Activated naive CD8-positive, alpha-beta T cell (primary cell): ENCODE measurements around the gene HSPB7.
A peak's percentile ranks its signal among the peaks of the same experiment; 100 is the strongest.
"Not testable (repeated sequence)": the region's sequence is repeated elsewhere in the genome, so short reads cannot be mapped to it uniquely, and the experiment has no call there.

ENCODE experiments used
- H3K27ac Mint-ChIP-seq: one replicate; pipeline ENCODE4 v1.8.0; 2021; ENCODE audit warnings: mixed read lengths
- H3K27me3 Mint-ChIP-seq: one replicate; pipeline ENCODE4 v1.8.0; 2021; ENCODE audit warnings: mixed read lengths
- H3K36me3 Mint-ChIP-seq: one replicate; pipeline ENCODE4 v1.8.0; 2021; ENCODE audit warnings: mixed read lengths
- H3K4me1 Mint-ChIP-seq: one replicate; pipeline ENCODE4 v1.8.0; 2021; ENCODE audit warnings: low read depth, mixed read lengths
- H3K4me3 Mint-ChIP-seq: one replicate; pipeline ENCODE4 v1.8.0; 2021; ENCODE audit warnings: mild to moderate bottlenecking, mixed read lengths
- H3K9me3 Mint-ChIP-seq: one replicate; pipeline ENCODE4 v1.8.0; 2021; ENCODE audit warnings: low read depth, mixed read lengths

Gene HSPB7

GRCh38 chr1:16017461-16018303 is at the start of gene HSPB7:
HSPB7 (minus strand) TSS chr1:16018043; CDS start chr1:16017963, 80 bp downstream.
- Mint-ChIP-seq H3K27me3 (no peaks in the 10 kb centered on the region), H3K4me1 (no peaks in the 10 kb centered on the region), H3K9me3 (no peaks in the 10 kb centered on the region), H3K4me3 (no peak within 1 kb of the TSS), H3K36me3 (no peaks in the 10 kb centered on the region), H3K27ac (peak within 1 kb of the TSS; percentile 16)

- Mint-ChIP-seq H3K4me3 (no peak overlapping the region), H3K4me1 (peaks cover 16% of the 10 kb centered on the region), H3K9me3 (no peaks in the 10 kb centered on the region), H3K27me3 (peaks cover 5% of the 10 kb centered on the region), H3K27ac (no peak overlapping the region), H3K36me3 (peaks cover 2% of the 10 kb centered on the region)
These were observed 49.4 kb upstream of the HSPB7 start for GRCh38 chr1:16067127-16067768.

- Mint-ChIP-seq H3K36me3 (peaks cover 2% of the 10 kb centered on the region), H3K4me3 (no peak overlapping the region), H3K27ac (no peak overlapping the region), H3K4me1 (peaks cover 16% of the 10 kb centered on the region), H3K27me3 (peaks cover 2% of the 10 kb centered on the region), H3K9me3 (no peaks in the 10 kb centered on the region)
These were observed 48.4 kb upstream of the HSPB7 start for GRCh38 chr1:16066245-16066644.

GRCh38 chr1:16065269-16065576 is 47.4 kb upstream of the HSPB7 start:
- Mint-ChIP-seq H3K4me3 (no peak overlapping the region), H3K27me3 (peaks cover 2% of the 10 kb centered on the region), H3K36me3 (peaks cover 2% of the 10 kb centered on the region), H3K9me3 (no peaks in the 10 kb centered on the region), H3K4me1 (peaks cover 14% of the 10 kb centered on the region), H3K27ac (no peak overlapping the region)

GRCh38 chr1:16064536-16065268 is 46.9 kb upstream of the HSPB7 start:
- no peak overlapping the region for H3K4me3 Mint-ChIP-seq
- H3K27me3 Mint-ChIP-seq, result peaks cover 2% of the 10 kb centered on the region
- peaks cover 2% of the 10 kb centered on the region for H3K36me3 Mint-ChIP-seq
- peaks cover 10% of the 10 kb centered on the region for H3K4me1 Mint-ChIP-seq
- H3K9me3 Mint-ChIP-seq, result no peaks in the 10 kb centered on the region
- H3K27ac Mint-ChIP-seq, result no peak overlapping the region

GRCh38 chr1:16063921-16064320 is 46.1 kb upstream of the HSPB7 start:
- Mint-ChIP-seq H3K36me3 (peaks cover 2% of the 10 kb centered on the region), H3K27me3 (peaks cover 2% of the 10 kb centered on the region), H3K4me3 (no peak overlapping the region), H3K9me3 (no peaks in the 10 kb centered on the region), H3K4me1 (peaks cover 10% of the 10 kb centered on the region), H3K27ac (no peak overlapping the region)

GRCh38 chr1:16063226-16063829 is 45.5 kb upstream of the HSPB7 start:
- H3K9me3 Mint-ChIP-seq, result no peaks in the 10 kb centered on the region
- peaks cover 10% of the 10 kb centered on the region for H3K4me1 Mint-ChIP-seq
- H3K27ac Mint-ChIP-seq, result no peak overlapping the region
- peaks cover 2% of the 10 kb centered on the region for H3K36me3 Mint-ChIP-seq
- no peak overlapping the region for H3K4me3 Mint-ChIP-seq
- H3K27me3 Mint-ChIP-seq, result peaks cover 2% of the 10 kb centered on the region

GRCh38 chr1:16062687-16063075 is 44.8 kb upstream of the HSPB7 start:
- not testable (repeated sequence) for H3K4me3 Mint-ChIP-seq, H3K27ac Mint-ChIP-seq, H3K36me3 Mint-ChIP-seq, H3K27me3 Mint-ChIP-seq, H3K4me1 Mint-ChIP-seq, H3K9me3 Mint-ChIP-seq

GRCh38 chr1:16061989-16062686 is 44.3 kb upstream of the HSPB7 start:
- not testable (repeated sequence) for H3K4me1 Mint-ChIP-seq, H3K9me3 Mint-ChIP-seq, H3K27me3 Mint-ChIP-seq, H3K36me3 Mint-ChIP-seq, H3K4me3 Mint-ChIP-seq, H3K27ac Mint-ChIP-seq

- peaks cover 2% of the 10 kb centered on the region for H3K27me3 Mint-ChIP-seq
- no peak overlapping the region for H3K4me3 Mint-ChIP-seq
- H3K36me3 Mint-ChIP-seq, result peaks cover 2% of the 10 kb centered on the region
- H3K27ac Mint-ChIP-seq, result no peak overlapping the region
- peaks cover 10% of the 10 kb centered on the region for H3K4me1 Mint-ChIP-seq
- H3K9me3 Mint-ChIP-seq, result no peaks in the 10 kb centered on the region
These were observed 43.4 kb upstream of the HSPB7 start for GRCh38 chr1:16061266-16061665.

GRCh38 chr1:16058394-16059120 is 40.7 kb upstream of the HSPB7 start:
- not testable (repeated sequence) for H3K4me1 Mint-ChIP-seq, H3K27me3 Mint-ChIP-seq, H3K36me3 Mint-ChIP-seq, H3K9me3 Mint-ChIP-seq, H3K4me3 Mint-ChIP-seq, H3K27ac Mint-ChIP-seq

GRCh38 chr1:16057314-16057915 is 39.6 kb upstream of the HSPB7 start:
- H3K27me3 Mint-ChIP-seq, H3K9me3 Mint-ChIP-seq, H3K36me3 Mint-ChIP-seq, H3K4me3 Mint-ChIP-seq, H3K4me1 Mint-ChIP-seq, H3K27ac Mint-ChIP-seq: not testable (repeated sequence)

- H3K27ac Mint-ChIP-seq, H3K36me3 Mint-ChIP-seq, H3K9me3 Mint-ChIP-seq, H3K4me1 Mint-ChIP-seq, H3K27me3 Mint-ChIP-seq, H3K4me3 Mint-ChIP-seq: not testable (repeated sequence)
These were observed 38.7 kb upstream of the HSPB7 start for GRCh38 chr1:16056521-16056912.
